Measurements from ENCODE around the gene RPL36. TPM values are rescaled to one million over a fixed set of nuclear protein-coding genes. Genes with fewer than 3 reads are reported as not detected.

The RPL36 gene
- total RNA-seq, 1 donor from 2014 or later, result 778 TPM

GRCh38 chr19:5679289-5680083 is 10.6 kb upstream of the RPL36 start:
- Histone ChIP-seq H3K27me3 (no peaks in the 10 kb centered on the region), H3K4me3 (peak overlapping the region; percentile 69), H3K9me3 (ENCODE audit: low read depth) (no peaks in the 10 kb centered on the region), H3K9ac (peak overlapping the region; percentile 46), H3K4me1 (peaks cover 3% of the 10 kb centered on the region), H2AFZ (replicated peaks) (no peak overlapping the region), H3K36me3 (no peaks in the 10 kb centered on the region), H3K79me2 (ENCODE audit: low read depth) (no peaks in the 10 kb centered on the region), H4K20me1 (ENCODE audit: low read depth) (no peaks in the 10 kb centered on the region), H3K27ac (no peak overlapping the region), H3F3A (ENCODE audit: low read depth) (peaks cover 4% of the 10 kb centered on the region), H3K4me2 (peak overlapping the region; percentile 85)
- H3K4me1 Mint-ChIP-seq, result peaks cover 29% of the 10 kb centered on the region
- peak overlapping the region; percentile 98 for H3K4me3 Mint-ChIP-seq
- peaks cover 9% of the 10 kb centered on the region for H3K27me3 Mint-ChIP-seq (ENCODE audit: insufficient read depth, low read depth)
- no peak for TF ChIP-seq CTCF (IDR thresholded peaks at IDR 0.05)
- H3K27ac Mint-ChIP-seq, result peak overlapping the region; percentile 48
- DNase-seq (ENCODE audit: low spot score), result no peak
- no peaks in the 10 kb centered on the region for H3K9me3 Mint-ChIP-seq
- H3K36me3 Mint-ChIP-seq, result no peaks in the 10 kb centered on the region

GRCh38 chr19:5680084-5680436 is 10.0 kb upstream of the RPL36 start:
- H3K27ac ChIP-seq, result no peak overlapping the region

GRCh38 chr19:5680437-5681368 is 9.4 kb upstream of the RPL36 start, which contains the start of the genes HSD11B1L and MICOS13:
Gene HSD11B1L (plus strand): TSS chr19:5681027. CDS start chr19:5684833, 3,806 bp downstream.
Gene MICOS13 (minus strand): TSS chr19:5680516. CDS start chr19:5680486, 30 bp downstream.
- peak within 1 kb of the TSS; percentile 86 for H2AFZ ChIP-seq (replicated peaks)
- H3K4me1 ChIP-seq, result peaks cover 3% of the 10 kb centered on the region
- peak within 1 kb of the TSS; percentile 69 for H3K4me3 ChIP-seq
- DNase-seq (ENCODE audit: low spot score), result peak; percentile 99
- Mint-ChIP-seq H3K27me3 (ENCODE audit: insufficient read depth, low read depth) (peaks cover 5% of the 10 kb centered on the region), H3K9me3 (no peaks in the 10 kb centered on the region), H3K27ac (peak within 1 kb of the TSS; percentile 99), H3K36me3 (no peaks in the 10 kb centered on the region), H3K4me3 (peak within 1 kb of the TSS; percentile 98), H3K4me1 (peaks cover 30% of the 10 kb centered on the region)
- H3F3A ChIP-seq (ENCODE audit: low read depth), result peaks cover 5% of the 10 kb centered on the region
- H3K9me3 ChIP-seq (ENCODE audit: low read depth), result no peaks in the 10 kb centered on the region
- H3K79me2 ChIP-seq (ENCODE audit: low read depth), result no peaks in the 10 kb centered on the region
- peak within 1 kb of the TSS; percentile 85 for H3K4me2 ChIP-seq
- TF ChIP-seq EZH2phosphoT487 (IDR thresholded peaks at IDR 0.05) (no peak), CTCF (IDR thresholded peaks at IDR 0.05) (no peak), EZH2 (IDR thresholded peaks at IDR 0.05) (no peak)
- peak within 1 kb of the TSS; percentile 46 for H3K9ac ChIP-seq
- H4K20me1 ChIP-seq (ENCODE audit: low read depth), result no peaks in the 10 kb centered on the region
- H3K36me3 ChIP-seq, result no peaks in the 10 kb centered on the region
- no peaks in the 10 kb centered on the region for H3K27me3 ChIP-seq
- no peak within 1 kb of the TSS for H3K27ac ChIP-seq

More at GRCh38 chr19:5680084-5680436, 10.0 kb upstream of the RPL36 start:
- H3K27me3 Mint-ChIP-seq (ENCODE audit: insufficient read depth, low read depth), result peaks cover 5% of the 10 kb centered on the region
- Histone ChIP-seq H3F3A (ENCODE audit: low read depth) (peaks cover 4% of the 10 kb centered on the region), H3K27me3 (no peaks in the 10 kb centered on the region), H4K20me1 (ENCODE audit: low read depth) (no peaks in the 10 kb centered on the region), H3K9ac (peak overlapping the region; percentile 46), H2AFZ (replicated peaks) (peak overlapping the region; percentile 23), H3K79me2 (ENCODE audit: low read depth) (no peaks in the 10 kb centered on the region), H3K9me3 (ENCODE audit: low read depth) (no peaks in the 10 kb centered on the region), H3K36me3 (no peaks in the 10 kb centered on the region), H3K4me2 (peak overlapping the region; percentile 85), H3K4me1 (peaks cover 3% of the 10 kb centered on the region), H3K4me3 (peak overlapping the region; percentile 69)
- no peak overlapping the region for H3K27ac Mint-ChIP-seq
- DNase-seq (ENCODE audit: low spot score), result peak; percentile 48
- peaks cover 29% of the 10 kb centered on the region for H3K4me1 Mint-ChIP-seq
- no peaks in the 10 kb centered on the region for H3K9me3 Mint-ChIP-seq
- peak overlapping the region; percentile 98 for H3K4me3 Mint-ChIP-seq
- TF ChIP-seq EZH2 (IDR thresholded peaks at IDR 0.05), result no peak
- no peak for TF ChIP-seq EZH2phosphoT487 (IDR thresholded peaks at IDR 0.05)
- no peaks in the 10 kb centered on the region for H3K36me3 Mint-ChIP-seq

All from neural progenitor cell (in vitro differentiated cells).